ENCODE measurements around the gene VAV3.
A peak's percentile ranks its signal among the peaks of the same experiment; 100 is the strongest.
"Not testable (repeated sequence)": the region's sequence is repeated elsewhere in the genome, so short reads cannot be mapped to it uniquely, and the experiment has no call there.

VAV3 gene

DNA sequence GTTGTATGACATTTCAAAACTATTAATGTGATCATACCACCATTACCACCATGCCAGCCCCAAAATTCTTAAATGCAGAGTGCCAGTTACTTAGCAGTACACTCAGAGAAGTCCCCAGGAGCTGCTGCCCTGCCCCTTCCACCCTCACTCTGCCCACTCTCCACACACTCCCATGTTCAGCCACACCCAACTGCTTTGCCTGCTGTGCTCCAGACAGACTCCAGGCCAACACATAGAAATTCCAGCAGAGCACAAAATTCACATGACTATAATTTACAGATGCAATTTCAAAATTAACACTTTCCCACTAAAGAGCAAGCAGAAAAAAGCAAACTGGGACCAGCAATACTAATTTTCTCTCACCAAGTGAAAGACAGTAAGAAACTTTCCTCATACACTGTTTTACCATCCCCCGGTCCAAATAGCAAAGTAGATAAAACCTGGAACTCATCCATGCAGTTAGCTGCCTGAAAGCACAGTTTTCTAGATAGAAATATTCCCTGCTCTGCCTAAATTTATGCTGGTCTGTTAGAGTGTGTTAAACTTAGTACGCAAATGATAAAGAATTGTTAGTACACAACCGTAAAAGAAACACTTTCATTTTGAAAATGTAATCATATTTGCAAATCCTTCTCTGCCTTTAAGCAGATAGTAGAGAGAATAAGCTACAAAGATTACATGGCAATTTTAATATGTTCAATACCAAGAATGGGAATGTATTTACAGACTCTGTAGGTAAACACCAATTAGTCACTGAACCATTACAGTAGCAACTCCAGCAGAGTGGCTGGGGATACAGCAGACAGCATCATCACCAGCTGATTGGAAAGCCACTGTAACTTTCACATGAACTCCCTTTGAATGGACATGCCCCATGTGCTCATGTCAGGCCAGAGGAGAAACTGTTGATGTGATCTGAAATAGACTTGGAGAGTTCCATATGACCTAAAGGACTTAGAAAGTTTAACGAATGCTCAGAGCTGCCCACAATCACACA is 176.5 kb downstream of the VAV3 start:
- no peak for DNase-seq

DNA sequence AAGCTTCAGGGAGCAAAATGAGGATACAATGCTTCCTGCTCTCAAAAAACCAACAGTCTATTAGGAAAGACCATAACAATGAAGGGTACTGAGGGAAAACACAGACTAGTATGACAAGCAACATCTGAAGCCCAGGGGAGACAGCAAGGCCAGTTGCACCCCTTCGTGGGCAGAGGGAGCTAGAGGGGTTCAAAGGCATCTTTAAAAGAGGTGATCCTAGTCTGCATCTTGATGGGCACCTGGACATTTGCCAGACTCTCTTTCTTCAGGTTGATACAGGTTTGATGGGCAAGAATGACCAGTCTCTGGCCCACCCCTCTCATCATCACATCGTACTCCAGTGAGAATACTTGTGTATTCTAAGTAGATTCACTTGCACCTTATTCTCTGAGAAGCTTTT is 177.7 kb downstream of the VAV3 start:
- DNase-seq = no peak

DNA sequence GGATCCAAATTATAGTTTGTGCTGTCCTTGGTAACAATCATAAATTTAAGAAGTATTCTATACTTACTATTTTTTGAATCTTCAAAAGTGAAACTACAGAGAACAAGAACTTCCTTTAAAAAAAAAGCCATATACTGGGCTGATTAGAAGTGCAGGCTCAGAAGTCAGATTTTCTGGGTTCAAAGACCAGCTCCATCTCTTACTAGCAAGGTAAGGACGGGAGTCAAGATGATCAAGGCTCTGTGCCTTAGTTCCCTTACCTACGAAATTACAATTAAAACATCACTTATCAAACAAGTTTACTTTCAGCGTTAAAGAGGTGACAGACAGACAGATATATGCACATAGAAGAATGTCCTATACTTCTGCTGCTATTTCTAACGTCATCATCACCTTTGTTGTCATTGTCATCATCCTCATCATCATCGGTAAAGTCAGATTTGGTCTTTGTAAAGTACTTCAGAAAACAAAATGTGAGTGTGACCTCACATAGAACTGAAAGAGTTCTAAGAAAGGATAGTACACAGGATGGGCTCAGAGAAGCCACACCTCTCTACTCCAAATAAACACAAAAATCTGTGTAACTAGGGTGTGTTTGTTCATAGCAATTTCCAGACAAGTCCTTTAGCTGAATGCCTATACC is 178.7 kb downstream of the VAV3 start:
- DNase-seq = no peak

DNA sequence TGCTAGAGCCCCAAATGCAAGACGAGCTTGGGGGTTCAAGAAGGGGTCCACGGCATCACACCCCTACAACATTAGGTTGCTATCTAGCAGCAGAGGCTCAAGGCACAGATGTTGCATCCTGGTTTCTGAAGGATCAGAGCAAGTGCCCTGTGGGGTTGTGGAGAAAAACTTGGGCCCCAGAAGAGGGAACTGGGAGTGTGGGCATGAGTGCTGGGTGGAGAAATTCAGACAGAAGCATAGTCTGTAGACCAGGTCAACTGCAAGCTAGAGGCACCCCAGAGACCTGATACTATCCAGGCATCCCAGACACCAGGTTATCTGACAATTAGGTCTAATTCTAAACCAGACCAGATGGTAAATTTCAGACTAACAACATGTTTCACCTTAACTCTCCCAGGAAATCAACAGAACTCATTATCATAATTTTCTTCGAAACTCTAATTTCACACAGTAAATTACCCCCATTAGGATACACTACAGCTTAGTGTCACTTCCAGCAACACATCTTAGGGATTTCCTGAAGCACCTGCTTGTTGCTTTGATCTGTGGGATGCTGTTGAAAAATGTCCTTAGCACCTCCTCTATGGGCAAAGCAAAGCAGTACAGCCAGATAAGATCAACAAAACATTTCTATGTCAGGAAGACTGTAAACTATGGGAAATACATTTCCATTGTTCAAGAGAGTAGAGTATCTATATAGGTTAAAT is 179.3 kb downstream of the VAV3 start:
- no peak for DNase-seq

DNA sequence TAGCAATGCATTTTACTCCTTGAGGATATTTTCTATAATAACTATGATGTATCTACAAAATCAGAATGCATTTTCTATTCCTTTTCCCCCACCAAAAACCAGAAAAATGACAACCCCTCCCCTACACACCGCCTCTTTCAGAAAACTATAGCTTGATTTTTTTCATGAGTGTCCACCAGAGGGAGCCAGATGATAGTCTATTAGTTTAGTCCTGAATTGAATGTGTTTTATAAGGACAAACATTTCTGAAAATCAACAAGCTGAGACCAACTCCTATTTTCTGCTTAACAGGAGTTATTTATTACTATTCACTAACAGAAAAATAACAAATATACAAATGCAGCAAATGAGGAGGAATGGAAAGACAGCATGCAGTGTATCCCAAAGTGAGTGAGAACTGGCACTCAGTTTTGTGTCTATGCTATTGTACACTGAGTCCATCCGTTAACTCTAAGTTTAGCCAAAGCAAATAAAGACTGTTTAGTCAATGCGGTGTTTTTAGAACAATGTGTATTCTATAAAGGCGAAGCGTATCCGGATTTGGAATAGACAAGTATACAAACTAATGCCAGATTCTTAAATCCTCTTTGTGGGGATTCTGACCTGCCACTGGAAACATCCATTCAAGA is 182.6 kb downstream of the VAV3 start:
- no peak for DNase-seq

DNA sequence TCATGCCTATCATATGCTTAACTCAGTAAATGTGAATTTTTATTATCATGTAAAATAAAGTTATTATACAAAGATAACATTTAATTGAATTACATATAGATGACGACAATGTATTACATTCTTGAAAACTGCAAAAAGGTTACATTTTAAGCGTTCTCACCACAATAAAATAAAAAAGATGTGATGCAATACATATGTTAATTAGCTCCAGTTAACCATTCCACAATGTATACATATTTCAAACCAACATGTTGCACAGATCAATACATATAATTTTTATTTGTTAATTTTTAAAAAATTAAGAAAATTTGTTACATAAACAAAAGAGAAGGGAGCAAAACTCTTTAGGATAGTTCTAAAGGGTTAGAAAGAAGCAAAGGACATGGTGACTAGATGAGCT is 183.7 kb downstream of the VAV3 start:
- DNase-seq = no peak

DNA sequence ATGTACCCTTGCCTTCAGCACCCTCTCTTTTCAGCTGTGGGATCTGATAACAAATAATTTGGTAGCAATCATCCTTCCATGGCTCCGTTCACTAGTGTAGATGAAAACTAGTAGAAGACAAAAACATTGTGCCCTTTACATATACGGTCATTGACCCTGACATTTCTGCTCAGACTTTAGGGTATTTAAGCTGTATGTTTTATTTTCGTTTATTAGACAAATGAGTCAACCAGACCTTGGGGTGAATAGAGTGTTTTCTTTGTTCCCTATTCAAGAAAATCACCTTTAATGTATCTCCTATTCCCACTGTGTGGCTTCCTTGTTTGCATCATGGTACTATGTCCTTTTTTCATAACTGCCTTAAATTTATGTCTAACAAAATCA is 187.3 kb downstream of the VAV3 start:
- no peak for DNase-seq

DNA sequence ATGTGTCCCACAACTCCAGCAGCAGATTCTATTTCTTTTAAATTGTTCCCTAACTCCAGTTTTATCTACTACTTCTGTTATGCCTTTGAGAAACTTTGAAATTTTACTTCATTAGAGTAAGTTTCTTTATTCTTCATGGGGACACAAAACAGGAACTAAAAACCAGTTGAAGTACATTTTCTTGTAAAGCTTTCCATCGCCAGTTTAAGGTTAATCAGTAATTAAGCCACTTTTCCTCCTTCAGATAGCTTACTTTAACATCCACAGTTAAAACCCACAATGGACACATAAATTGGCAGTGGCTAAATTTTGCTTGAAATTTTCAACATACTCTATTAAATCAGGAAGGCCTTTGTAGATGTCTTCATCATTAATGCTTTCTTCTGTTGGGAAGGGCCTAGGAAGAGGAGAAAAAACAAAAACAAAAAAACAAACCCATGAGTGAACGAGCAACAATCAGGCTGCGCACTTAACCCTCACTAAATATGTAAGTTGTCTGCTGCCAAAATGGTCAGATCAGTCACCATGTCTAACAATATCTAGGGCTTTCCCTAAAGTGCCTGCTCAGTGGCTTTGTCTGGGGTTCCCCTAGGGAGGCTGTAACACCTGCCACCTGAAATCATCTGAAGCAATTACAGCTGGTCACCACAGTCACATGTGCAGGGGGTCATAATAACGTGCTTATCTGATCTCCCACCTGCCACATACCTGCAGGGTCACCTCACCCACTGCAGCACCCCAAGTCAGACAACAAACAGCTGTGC is 187.9 kb downstream of the VAV3 start:
- DNase-seq = no peak

DNA sequence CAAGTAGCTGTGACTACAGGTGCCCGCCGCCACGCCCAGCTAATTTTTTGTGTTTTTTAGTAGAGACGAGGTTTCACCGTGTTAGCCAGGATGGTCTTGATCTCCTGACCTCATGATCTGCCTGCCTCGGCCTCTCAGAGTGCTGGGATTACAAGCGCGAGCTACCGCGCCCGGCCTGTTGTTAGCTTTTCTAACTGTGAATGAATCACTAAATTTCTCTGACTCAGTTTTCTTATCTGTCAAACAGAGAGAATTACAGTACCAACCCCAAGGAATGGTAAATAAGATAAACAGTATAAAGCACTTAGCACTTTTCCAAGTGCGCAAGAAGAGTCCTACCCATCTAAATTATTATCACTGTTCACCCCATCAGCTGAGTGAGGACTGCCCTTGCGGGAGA is 193.6 kb downstream of the VAV3 start:
- DNase-seq = no peak

DNA sequence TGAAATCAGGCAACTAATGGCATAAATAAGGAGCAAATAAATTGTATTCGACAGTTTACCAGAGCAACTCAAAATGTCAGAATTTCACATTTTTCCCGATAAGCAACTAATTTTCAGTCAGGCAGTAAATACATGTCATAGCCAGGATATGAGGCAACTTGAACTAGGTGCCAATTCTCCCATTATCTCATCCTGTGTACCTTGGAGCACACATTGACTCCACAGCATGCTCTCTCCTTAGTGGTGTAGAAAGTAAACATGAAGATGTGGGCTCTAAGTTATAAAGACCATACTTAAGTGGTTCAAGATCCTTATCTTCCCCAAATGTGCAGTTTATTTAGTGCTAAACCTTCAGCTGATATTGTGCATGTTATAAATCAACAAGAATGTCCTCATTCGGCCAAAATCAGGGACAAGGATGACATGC is 197.8 kb downstream of the VAV3 start:
- DNase-seq = no peak

DNA sequence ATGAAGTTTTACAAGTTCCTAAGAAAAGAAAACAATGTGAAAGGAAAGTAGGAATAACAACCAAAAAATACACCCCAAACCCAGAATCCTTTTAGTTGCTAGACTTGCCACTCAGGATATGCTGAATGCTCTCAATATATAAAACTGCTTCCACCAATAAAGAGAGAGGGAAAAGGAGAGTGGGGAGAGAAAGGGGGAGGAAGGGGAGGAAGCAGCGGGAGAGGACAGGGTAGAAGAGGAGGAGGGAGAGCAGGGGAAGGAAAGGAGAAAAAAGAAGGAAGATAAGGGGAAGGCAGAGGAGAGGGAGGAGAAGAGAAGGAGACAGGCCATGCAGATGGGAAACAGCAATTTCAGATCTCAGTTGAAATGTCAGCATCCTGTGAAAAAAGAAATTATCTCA is 198.4 kb downstream of the VAV3 start:
- no peak for DNase-seq

DNA sequence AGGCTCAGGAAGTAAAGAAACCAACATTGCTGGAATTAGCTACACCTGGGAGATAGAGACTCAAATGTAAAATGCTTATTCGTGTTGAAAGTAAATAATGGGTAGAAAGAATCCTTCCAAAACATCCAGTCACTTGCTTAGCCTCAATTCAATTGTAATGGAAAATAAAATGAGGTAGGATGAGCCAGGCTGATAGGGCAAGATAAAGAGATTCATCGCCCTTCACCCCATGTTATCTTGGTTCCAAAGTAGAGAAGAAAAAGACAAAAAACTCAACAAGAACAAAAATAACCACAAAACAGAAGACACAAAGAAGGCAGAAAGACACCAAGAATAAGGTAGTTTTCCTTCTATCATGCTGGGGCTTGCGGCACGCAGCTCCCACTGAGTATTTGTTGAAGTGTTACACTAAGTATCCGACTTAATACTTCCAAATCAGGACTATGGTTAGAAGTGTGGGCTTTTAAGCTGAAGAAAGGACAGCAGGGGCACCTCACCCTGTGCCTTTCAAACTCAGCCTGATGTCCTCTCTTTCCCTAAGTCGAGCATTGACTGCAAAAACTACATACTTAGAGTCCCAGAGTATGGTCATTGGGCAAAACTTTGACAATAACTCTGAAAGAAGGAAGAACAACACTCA is 202.1 kb downstream of the VAV3 start:
- DNase-seq = no peak

DNA sequence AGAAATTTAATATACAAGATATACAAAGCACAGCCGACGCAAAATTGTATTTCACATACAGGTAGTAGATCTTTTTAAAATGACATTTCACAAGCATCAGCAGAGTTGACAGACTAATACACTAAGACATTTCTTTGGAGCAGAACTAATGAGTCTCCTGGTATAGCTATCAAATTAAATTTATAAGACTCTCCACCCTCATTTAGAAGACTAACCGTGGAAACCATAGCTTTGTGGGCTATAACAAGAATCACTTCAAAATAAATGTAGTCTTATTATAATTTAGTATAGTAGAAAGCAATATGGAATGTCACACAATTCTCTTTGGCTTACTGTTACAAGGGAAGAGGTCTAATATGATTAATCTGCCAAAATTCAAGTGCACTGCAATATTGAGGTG is 204.9 kb downstream of the VAV3 start:
- no peak for DNase-seq

DNA sequence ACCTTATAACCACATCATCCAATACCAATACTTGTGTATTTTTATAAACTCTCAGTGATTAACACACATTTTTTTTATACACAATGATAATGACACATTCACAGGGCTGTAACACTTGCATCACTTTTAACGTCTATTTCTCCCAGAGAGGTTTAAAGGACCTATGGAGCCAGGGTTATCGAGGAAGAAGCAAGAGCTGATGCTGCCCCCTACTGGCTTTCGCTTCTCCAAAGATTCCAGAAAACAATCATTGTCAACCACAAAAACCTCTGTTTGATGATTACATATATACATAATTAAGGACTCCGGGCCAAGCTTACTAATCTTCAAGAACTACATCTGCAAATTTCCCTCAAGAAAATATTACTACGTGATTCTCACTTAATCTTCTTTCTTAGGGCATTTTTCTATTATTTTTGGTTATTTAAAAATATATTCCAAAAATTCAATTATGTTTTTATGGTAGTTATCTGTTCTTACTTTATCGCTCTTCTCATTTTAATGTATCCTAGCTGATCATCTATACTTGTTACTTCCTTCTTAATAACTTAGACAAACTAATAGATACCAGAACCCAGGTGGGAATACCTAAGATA is 214.5 kb downstream of the VAV3 start:
- DNase-seq = peak; percentile 34

DNA sequence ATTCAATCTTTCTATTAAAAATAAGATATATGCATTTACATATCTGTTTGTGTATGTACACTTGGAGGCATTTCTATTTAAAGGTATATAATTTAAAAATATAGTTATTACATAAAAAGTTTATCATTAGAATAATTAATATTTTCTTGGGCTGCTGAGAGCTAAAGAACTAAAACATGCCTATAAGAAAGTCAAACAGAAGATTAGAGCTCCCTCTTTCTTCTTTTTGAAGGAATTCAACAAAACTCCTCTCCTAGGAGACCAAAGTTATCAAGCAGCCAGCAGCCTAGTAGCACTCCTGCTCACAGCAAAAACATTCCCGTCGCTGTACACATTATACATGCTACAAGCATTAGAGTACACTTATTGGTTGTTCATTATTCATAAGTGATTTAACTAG is 216.4 kb downstream of the VAV3 start:
- no peak for DNase-seq

DNA sequence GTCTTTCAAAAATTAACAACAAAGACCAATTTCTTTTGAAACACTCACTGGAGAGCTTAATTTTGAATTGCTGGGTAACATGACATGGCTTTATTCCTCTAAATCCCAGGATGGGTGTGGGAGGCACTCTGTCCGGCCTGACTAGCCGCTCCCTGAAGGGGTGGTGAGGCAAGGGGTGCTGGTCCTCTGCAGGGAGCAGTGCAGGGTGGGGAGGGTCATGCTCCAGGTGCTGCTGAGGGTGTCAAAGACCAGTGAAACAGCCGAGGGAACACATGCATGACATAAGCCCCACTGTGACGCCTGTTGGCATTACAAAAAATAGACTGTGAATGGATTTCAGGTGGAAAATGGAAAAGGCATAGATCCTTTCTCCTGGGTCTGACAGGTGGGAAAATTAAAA is 223.7 kb downstream of the VAV3 start:
- DNase-seq = no peak

DNA sequence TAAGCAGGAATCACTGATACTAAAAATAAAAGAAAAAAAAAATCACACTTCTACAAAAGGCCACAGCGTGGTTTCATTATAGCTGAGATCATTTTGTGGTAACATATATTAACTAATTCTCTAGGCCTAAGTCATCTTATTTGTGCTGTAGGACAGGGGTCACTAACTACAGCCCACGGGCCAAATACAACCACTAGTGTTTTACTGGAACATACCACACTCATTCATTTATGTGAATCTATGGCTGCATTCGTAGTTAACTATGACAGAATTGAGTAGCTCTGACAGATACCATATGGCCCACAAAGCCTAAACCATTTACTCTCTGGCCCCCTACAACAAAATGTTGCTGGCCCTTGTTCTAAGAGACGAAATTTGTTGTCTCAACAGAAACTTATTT is 224.4 kb downstream of the VAV3 start:
- no peak for DNase-seq

DNA sequence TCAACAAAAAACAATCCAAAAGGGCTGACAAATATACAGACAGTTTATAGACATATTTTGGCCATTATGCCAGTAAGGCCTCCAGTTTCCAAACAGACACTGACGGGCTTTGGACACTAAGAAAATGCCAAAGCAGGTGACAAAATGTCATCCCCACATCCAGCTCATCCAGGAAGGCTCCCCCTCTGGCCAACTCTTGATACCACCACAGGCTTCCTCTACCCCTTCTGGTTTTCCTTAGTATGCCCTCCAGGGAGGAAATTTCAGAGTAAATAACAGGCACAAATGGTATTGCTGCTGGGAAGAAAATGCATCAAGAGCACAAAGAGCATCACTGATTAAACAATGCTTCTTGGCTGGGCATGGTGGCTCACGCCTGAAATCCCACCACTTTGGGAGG is 225.3 kb downstream of the VAV3 start:
- no peak for DNase-seq

DNA sequence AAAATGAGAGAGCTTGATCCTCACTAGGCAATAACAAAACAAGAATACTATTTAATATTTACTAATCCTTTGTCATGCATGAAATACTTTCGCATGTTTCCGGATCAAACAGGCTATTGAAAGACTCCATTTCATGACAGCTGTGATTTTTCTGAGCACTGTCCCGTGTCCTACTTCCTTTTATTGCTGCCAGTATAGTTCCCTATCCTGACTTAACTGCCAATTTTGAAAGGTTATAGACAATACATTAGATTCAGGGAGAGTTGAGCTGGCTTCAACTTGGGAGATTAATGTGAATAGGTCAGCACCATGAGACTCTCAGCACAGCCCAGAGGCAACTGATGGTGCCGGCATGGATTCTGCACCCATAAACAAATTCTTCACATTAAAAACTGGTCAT is 225.8 kb downstream of the VAV3 start:
- DNase-seq = no peak

DNA sequence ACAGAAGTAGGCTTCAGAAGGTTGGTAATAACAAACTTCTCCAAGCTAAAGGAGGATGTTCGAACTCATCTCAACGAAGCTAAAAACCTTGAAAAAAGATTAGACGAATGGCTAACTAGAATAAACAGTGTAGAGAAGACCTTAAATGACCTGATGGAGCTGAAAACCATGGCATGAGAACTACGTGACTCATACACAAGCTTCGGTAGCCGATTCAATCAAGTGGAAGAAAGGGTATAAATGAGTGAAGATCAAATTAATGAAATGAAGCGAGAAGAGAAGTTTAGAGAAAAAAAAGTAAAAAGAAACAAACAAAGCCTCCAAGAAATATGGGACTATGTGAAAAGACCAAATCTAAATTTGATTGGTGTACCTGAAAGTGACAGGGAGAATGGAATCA is 231.6 kb downstream of the VAV3 start:
- DNase-seq = not testable (repeated sequence)

DNA sequence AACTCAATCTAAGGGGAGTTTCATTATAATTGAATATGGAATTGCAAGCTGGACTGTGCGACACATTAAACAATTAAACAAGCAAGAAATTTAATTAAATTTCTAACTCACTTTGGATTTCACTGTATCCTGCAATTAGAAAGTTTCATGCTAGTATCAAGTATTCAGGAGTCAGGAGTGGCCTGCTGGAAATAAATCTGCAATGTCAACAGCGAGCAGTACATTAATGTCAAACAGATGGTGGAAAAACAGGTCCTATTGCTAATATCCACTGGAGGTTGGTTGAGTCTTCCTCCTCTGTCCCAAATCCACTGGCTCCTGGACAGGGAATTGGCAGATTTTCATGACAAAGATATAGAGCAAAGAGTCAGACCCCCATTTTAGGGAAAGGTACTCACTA is 237.1 kb downstream of the VAV3 start:
- no peak for DNase-seq

DNA sequence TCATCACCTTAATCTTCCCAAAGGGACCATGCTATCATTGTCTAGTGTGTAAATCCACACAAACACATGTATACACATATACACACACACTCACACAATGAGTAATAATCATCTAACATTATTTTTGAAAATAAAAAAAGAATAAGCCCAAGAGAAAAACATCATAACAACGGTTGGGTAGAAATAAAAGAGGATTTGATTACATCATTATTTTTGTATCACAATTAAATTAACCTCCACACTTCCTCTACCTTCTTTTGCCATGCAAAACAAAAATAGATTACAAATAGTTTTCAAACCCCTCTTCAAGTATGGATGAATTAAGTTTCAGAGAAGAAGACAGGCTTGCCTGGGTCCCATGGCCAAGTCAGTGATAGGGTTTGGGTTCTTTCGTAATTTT is 238.1 kb downstream of the VAV3 start:
- no peak for DNase-seq
